Adrenal gland (tissue), 12 donors: Measurements from ENCODE around the gene PSAPL1. TPM values are rescaled to one million over a fixed set of nuclear protein-coding genes. Genes with fewer than 3 reads are reported as not detected.

Source experiments
- DNase-seq, 7 donors: peaks; one replicate each; pipeline ENCODE4 v3.0.0-alpha.2; 2019 to 2020
- H3K27ac ChIP-seq, 5 donors: fragments of 200-600 bp; sonication (generic) in 4 of 5; 1 replicate in 3 of 5; 2 replicates in 2 of 5; pipeline versions ENCODE4 v1.5.1 to v1.8.0; 2016 to 2020; ENCODE audit warnings: mild to moderate bottlenecking in 1 of 5
- H3K27me3 ChIP-seq: fragments of 200-600 bp; 2 replicates; pipeline ENCODE4 v1.8.0; 2021
- H3K36me3 ChIP-seq, 2 donors: fragments of 200-600 bp; replicated peaks in 1 of 2; 1 replicate in 1 of 2; 2 replicates in 1 of 2; pipeline versions ENCODE4 v1.5.1 to v1.8.0; 2018 to 2022
- H3K4me1 ChIP-seq, 2 donors: fragments of 200-600 bp; replicated peaks in 1 of 2; 1 replicate in 1 of 2; 2 replicates in 1 of 2; pipeline versions ENCODE4 v1.5.1 to v1.8.0; 2018 to 2021
- H3K4me3 ChIP-seq, 4 donors: fragments of 200-600 bp; sonication (generic) in 3 of 4; one replicate each; pipeline ENCODE4 v1.5.1; 2016 to 2018
- H3K9me3 ChIP-seq, 3 donors: fragments of 200-600 bp; sonication (generic) in 1 of 3; replicated peaks in 1 of 3; 1 replicate in 2 of 3; 2 replicates in 1 of 3; pipeline versions ENCODE4 v1.5.1 to v1.8.0; 2016 to 2021
- CTCF ChIP-seq, 6 experiments: fragments of 450-650 bp in 4 of 6; fragments of 200-600 bp in 2 of 6; sonication (generic) in 1 of 6; IDR thresholded peaks; 1 replicate in 5 of 6; 2 replicates in 1 of 6; pipeline versions ENCODE4 v1.5.1 to v1.8.0; 2016 to 2021; ENCODE audit warnings: antibody characterized with exemption in 6 of 6, mild to moderate bottlenecking in 2 of 6, moderate library complexity in 1 of 6
- POLR2A ChIP-seq, 2 donors: fragments of 450-650 bp; IDR thresholded peaks; one replicate each; pipeline ENCODE4 v1.6.1; 2017; ENCODE audit warnings: antibody characterized with exemption in 2 of 2, mild to moderate bottlenecking in 2 of 2, moderate library complexity in 1 of 2
- WGBS, 4 donors: extraction: QIAGEN DNeasy Blood & Tissue Kit in 2 of 4; methylation state at CpG; one replicate each; pipeline versions ENCODE4 v1.1.5 to v1.1.7; 2013 to 2017; 5-methylcytosine and 5-hydroxymethylcytosine counted together
- intact Hi-C, 2 donors: fragments of 100-400 bp; cut with DNase I; formaldehyde crosslinking; loops; one replicate each; pipeline versions ENCODE4 v1.14.1 to v1.15.0; 2022 to 2023
- polyA plus RNA-seq, 3 donors: library from polyadenylated mRNA; stranded (reverse); fragments of 200-250 nt in 2 of 3; fragments of 350-450 nt in 1 of 3; fragmentation: Illumina TruSeq in 1 of 3; extraction: RNeasy Lipid Tissue Mini Kit (QIAGEN cat#74804) in 1 of 3; gene quantifications; one replicate each; pipeline ENCODE4 v1.2.3, GENCODE V29; 2013 to 2014
- total RNA-seq, 9 donors: library from RNA; depleted of rRNA in 4 of 9; stranded (reverse); fragments of >200 nt in 4 of 9; fragments of 120-200 nt in 1 of 9; fragmentation: NEBNext Ultra II Directional in 1 of 9; extraction: Animal tissue kit (Norgen Biotek cat#: 25700) in 1 of 9; gene quantifications; one replicate each; pipeline versions ENCODE4 v1.1.0 to v1.2.4, GENCODE V29; 2013 to 2023
- donor health status: healthy with polysubstance abuse.
- donor health status: Bipolar disorder and iron deficiency.
- donor health status: DM: yes; HTN: yes; CAD: no.
- donor health status: DM: no; HTN: no; CAD: no.
- donor health status: DM: no; HTN: no; CAD: no.
- donor health status: DM: yes; HTN: yes; CAD: no.

PSAPL1 gene
- total and polyA plus RNA-seq, 12 donors, result 0.03 to 0.08 TPM; not detected in 10

GRCh38 chr4:7397206-7398103, 37.3 kb downstream of the PSAPL1 start:
- DNase-seq, result peak in 2 of 7 donors; percentile 11 to 23
- WGBS, 4 donors, result 67 to 78% (median 75%) methylated on average over 21 to 24 of the region's 24 CpGs
- no peaks in the 10 kb centered on the region for H3K9me3 ChIP-seq
- intact Hi-C loops, result no loop called here
- no peaks in the 10 kb centered on the region for H3K36me3 ChIP-seq
- H3K4me3 ChIP-seq, result no peak overlapping the region
- TF ChIP-seq POLR2A (IDR thresholded peaks at IDR 0.05), result no peak
- TF ChIP-seq CTCF (IDR thresholded peaks at IDR 0.05), result no peak
- no peak overlapping the region for H3K27ac ChIP-seq
- peaks cover 7% of the 10 kb centered on the region for H3K27me3 ChIP-seq
- H3K4me1 ChIP-seq, result no peaks in the 10 kb centered on the region

GRCh38 chr4:7396186-7396910, 38.4 kb downstream of the PSAPL1 start:
- no peak for DNase-seq
- Histone ChIP-seq H3K36me3 (no peaks in the 10 kb centered on the region), H3K9me3 (no peaks in the 10 kb centered on the region), H3K4me1 (no peaks in the 10 kb centered on the region), H3K27ac (no peak overlapping the region), H3K4me3 (no peak overlapping the region), H3K27me3 (peaks cover 7% of the 10 kb centered on the region)
- 75 to 84% (median 77%) methylated on average over 11 to 14 of the region's 14 CpGs for WGBS, 4 donors
- intact Hi-C loops, result no loop called here
- TF ChIP-seq POLR2A (IDR thresholded peaks at IDR 0.05), result no peak
- TF ChIP-seq CTCF (IDR thresholded peaks at IDR 0.05), result no peak

- no peak overlapping the region for H3K4me3 ChIP-seq
- 77 to 90% (median 84%) methylated on average over 7 to 8 of the region's 8 CpGs for WGBS, 4 donors
- H3K4me1 ChIP-seq, result no peaks in the 10 kb centered on the region
- H3K27ac ChIP-seq, result no peak overlapping the region
- peak in 1 of 7 donors; percentile 15 for DNase-seq
- peaks cover 7% of the 10 kb centered on the region for H3K27me3 ChIP-seq
- intact Hi-C loops, result no loop called here
- H3K9me3 ChIP-seq, result no peaks in the 10 kb centered on the region
- no peaks in the 10 kb centered on the region for H3K36me3 ChIP-seq
- TF ChIP-seq POLR2A (IDR thresholded peaks at IDR 0.05) (no peak), CTCF (IDR thresholded peaks at IDR 0.05) (no peak)
Measured at GRCh38 chr4:7395645-7396044, 39.1 kb downstream of the PSAPL1 start.

DNA sequence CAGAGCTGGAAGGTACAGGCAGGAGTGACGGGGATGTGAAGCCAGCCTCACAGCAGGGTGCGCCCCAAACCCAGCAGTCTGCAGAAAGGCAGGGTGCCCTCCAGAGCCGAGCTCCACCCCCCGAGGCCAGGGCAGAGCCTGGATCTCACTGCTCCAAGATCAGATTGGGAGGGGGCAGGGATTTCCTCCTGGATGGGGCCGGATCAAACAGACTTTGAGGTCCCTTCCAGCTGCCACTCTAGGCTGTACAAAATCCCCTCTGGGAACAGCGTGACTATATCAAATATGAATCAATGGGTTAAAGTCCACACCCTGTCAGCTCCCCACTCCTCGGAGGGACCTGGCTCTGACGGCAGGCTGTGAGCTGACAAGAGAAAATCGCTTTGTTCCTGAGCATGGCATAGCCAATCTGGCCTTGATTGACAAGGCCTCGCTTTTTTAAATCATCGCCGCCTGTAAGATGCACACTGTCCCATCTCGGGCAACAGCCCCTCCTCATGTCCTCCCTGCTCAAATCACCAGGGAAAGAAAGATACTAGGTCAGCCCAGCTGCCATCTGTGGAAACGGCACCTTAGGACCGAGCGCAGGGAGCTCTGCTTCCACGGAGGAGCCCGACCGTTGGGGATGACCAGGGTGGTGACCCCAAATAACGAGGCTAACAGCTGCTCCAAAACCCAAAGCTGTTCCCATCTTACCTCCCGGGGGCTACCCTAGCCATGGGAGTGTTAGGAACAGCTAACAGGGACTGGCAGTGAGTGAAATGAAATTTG, 39.9 kb downstream of the PSAPL1 start:
- H3K4me1 ChIP-seq, result no peaks in the 10 kb centered on the region
- DNase-seq, result peak in 1 of 7 donors; percentile 20
- peaks cover 7% of the 10 kb centered on the region for H3K27me3 ChIP-seq
- H3K36me3 ChIP-seq, result no peaks in the 10 kb centered on the region
- H3K27ac ChIP-seq, result no peak overlapping the region
- 70 to 82% (median 74%) methylated on average over 18 to 21 of the region's 21 CpGs for WGBS, 4 donors
- no peak overlapping the region for H3K4me3 ChIP-seq
- TF ChIP-seq POLR2A (IDR thresholded peaks at IDR 0.05) (no peak), CTCF (IDR thresholded peaks at IDR 0.05) (no peak)
- no peaks in the 10 kb centered on the region for H3K9me3 ChIP-seq
- intact Hi-C loops, result no loop called here
